Activated CD8-positive, alpha-beta memory T cell treated with anti-CD3 and anti-CD28 coated beads for 48 hours (primary cell): ENCODE data around the gene GPR26.
"Not testable (repeated sequence)": the region's sequence is repeated elsewhere in the genome, so short reads cannot be mapped to it uniquely, and the experiment has no call there.

Experiments
- DNase-seq, 3 experiments: peaks; one replicate each; pipeline ENCODE4 v3.0.0-alpha.2; 2020; ENCODE audit warnings: low read depth in 2 of 3, low spot score in 2 of 3

Gene GPR26

DNA sequence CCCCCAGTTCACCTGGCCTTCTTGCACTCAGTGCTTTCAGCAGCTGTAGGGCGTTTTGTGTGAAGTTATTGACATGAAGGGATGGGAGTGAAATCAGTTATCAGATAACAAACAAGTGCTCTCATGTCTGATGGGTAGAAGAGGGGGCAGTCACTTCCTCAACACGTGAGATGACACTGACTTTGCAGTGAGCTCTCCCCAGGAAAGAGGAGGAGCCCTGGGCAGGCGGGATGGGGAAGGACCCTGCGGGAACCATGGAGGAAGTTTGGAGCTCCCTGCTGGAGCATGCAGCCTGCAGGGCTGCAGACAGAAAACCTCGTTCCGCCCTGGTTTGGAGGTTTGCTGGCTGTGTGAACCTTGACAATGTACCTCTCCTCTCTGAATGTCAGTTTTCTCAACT, 38.7 kb downstream of the GPR26 start:
- no peak for DNase-seq

- DNase-seq, result no peak
Observed at GRCh38 chr10:123706236-123706635, 40.1 kb downstream of the GPR26 start.

- DNase-seq, result no peak
Observed at GRCh38 chr10:123715546-123715945, 49.4 kb downstream of the GPR26 start.

DNA sequence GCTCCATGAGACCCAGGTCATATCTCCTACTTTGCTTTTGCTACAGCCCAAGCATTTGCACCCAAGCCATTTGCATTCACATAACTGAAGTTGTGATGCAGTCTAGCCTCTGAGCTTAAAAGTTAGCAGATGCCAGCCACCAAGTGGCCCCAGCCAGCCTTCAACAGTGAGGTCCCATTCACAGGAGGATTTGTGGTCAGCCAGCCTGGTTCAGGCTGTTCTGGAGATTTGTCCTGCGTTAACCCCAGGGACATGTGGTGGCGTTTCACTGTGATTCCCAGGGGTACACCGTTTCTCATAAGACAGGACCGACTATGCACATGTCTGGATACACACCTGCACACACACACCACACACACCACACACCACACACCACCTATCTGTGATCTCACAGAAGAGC, 51.2 kb downstream of the GPR26 start:
- DNase-seq, result no peak

- no peak for DNase-seq
Observed at GRCh38 chr10:123718544-123719060, 52.4 kb downstream of the GPR26 start.

GRCh38 chr10:123720536-123720935, 54.4 kb downstream of the GPR26 start:
- no peak for DNase-seq

DNA sequence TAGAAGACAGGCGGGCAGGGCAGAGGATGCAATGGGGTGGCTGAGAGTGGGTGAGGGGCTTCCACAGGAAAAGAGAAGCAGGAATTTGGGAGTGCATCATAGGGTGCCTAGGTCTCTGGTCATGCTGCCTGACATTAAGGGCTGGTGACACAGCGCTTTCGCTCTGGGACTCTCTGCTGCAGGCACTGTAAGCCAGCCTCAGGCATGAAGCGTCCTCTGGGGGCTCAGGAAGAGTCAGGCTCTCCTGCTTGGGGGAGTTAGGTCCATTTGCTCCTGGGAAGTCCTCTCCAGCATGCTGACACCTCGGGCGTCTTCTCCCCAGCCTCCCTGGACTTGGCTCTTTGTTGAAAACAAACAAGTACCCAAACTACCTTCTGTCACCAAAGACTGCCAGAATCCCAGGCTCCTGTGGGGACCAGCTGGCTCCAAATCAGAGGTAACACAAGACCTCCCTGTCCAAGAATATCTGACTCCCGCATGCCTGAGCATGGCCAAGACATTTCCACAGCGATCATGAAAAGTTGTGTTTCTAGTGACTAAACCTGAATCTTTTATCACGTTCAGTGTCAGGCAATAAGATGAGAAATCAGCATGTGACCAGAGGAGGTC, 55.4 kb downstream of the GPR26 start:
- no peak for DNase-seq

- DNase-seq, result no peak
Observed at GRCh38 chr10:123722351-123722750, 56.2 kb downstream of the GPR26 start.

DNA sequence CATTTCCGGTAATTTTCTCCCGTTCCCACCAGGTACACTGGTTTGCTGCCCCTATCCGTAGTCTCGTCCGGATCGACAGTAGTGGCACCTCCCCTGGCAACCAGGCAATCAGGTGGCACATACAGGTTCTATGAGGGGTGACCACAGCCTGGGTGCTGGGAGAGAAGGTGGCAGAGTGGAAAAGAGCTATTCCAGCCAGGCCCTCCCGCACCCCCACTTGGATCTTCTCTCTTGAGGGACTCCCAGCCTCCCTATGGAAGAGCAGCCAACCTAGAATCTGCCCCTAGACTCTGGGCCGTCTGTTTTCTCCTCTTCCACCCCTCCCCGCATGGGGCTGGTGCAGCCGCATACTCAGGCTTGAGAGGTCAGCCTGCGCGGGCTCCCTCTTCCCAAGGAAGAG, 58.6 kb downstream of the GPR26 start:
- no peak for DNase-seq

DNA sequence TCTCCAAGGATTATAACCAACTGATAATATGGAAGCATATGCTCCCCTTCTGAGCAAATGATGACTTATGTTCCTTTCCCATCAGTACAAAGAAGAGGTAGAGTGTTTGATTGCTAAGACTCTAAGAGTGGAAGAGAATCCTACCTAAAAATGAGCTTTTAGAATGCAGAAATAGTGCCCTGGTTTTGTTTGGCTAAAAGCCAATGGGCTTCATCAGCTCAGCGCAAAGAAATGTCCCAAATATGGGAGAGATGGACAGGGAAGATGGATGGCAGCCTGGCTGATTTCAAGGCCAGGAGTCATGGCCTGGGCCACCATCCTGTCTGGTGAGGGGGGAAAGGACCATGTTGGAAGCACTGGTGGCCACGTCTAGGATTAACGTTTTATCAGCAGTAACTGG, 60.2 kb downstream of the GPR26 start:
- no peak for DNase-seq

GRCh38 chr10:123726836-123727235, 60.7 kb downstream of the GPR26 start:
- DNase-seq, result no peak

GRCh38 chr10:123729523-123729922, 63.4 kb downstream of the GPR26 start:
- DNase-seq, result no peak

GRCh38 chr10:123736917-123737316, 70.8 kb downstream of the GPR26 start:
- DNase-seq, result not testable (repeated sequence)

- DNase-seq, result no peak
Observed at GRCh38 chr10:123741146-123741545, 75.0 kb downstream of the GPR26 start.

DNA sequence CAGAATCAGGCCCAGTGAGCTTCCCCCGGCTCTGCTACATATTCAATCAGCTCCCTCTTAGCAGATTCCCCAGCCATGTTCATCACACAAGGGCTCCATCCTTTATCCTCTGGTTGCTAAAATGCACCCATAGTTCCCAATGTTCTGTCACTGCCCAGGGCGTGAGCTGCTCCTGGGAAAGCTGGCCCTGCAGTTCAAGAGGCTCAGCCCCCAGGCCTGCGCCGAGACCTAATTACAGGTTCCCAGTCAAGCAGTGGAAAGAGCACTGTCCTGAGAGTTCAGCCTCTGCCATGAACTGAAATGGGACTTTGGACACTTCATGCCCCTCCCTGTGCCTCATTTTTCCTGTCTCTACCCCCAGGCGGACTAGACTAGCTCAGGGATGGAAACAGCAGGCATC, 75.6 kb downstream of the GPR26 start:
- DNase-seq, result no peak

- DNase-seq, result no peak
Observed at GRCh38 chr10:123742751-123743440, 76.7 kb downstream of the GPR26 start.

DNA sequence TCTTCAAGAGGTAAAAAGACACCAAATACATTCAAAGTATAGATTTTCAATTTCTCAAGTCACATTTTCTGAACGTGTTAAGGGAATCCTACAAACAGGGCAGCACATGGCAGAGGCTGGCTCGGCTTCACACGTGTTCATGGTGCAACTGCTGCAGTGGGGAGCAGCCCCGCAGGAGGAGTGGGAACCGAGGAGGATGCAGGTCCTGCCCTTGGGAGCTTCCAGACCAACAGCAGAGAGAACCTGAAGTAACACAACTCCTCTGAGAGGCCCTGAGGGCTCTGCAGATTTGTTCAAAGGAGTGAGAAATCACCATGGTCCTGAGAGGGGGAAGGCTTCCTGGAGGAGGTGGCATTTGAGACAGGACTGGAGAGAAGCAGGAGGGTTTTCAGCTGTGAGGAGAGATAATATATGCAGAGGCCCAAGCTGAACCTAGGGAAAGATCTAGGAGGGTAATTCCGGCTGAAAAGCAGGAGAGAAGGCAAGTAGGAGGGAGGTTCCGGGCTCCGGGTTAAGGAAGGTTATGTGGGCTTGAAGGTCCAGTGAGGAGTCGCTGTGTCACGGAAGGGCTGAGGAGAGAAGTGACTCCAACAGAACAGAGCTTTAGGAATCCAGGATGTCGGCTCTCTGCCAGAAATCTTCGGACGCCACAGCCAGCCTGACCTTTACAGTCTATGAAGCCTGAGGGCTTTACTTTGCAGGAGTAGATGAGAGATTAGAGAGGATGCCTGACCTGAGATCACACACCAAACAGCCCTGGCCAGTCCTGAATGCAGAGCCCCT, 77.5 kb downstream of the GPR26 start:
- DNase-seq, result no peak

DNA sequence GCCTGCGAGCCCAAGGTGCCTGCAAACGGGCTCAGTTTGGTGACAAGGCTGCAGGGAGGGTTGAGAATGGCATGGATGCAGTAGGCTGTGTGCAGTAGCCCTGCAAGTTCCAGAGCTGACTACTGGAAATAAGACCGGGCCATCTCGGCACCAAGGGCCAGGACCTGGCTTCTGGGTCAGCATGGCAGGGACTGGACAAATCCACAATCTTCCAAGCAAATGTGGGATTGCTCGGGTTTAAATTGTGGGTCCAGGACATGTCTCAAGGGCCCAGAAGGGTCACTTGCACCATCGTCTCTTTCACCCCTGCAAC, 78.0 kb downstream of the GPR26 start:
- no peak for DNase-seq
